ENCODE measurements around the gene NPAS2.

Gene NPAS2

GRCh38 chr2:100976061-100976460 lies 156.1 kb downstream of the NPAS2 start:
- DNase-seq = no peak

GRCh38 chr2:100976645-100977391 lies 156.9 kb downstream of the NPAS2 start:
- DNase-seq = no peak

- DNase-seq = no peak
Observed at GRCh38 chr2:100977511-100977910, 157.6 kb downstream of the NPAS2 start.

- no peak for DNase-seq
Observed at GRCh38 chr2:100978582-100979191, 158.7 kb downstream of the NPAS2 start.

GRCh38 chr2:100980046-100980445 lies 160.1 kb downstream of the NPAS2 start:
- DNase-seq = no peak

GRCh38 chr2:100981011-100981410 lies 161.1 kb downstream of the NPAS2 start:
- no peak for DNase-seq

- DNase-seq = no peak
Observed at GRCh38 chr2:100982431-100982861, 162.5 kb downstream of the NPAS2 start.

GRCh38 chr2:100983201-100983600 lies 163.3 kb downstream of the NPAS2 start:
- no peak for DNase-seq

GRCh38 chr2:100983684-100984310 lies 163.9 kb downstream of the NPAS2 start:
- no peak for DNase-seq

GRCh38 chr2:100984892-100985307 lies 165.0 kb downstream of the NPAS2 start:
- peak; percentile 48 for DNase-seq

GRCh38 chr2:100986157-100986556 lies 166.2 kb downstream of the NPAS2 start:
- no peak for DNase-seq

- DNase-seq = no peak
Observed at GRCh38 chr2:100987536-100987935, 167.6 kb downstream of the NPAS2 start.

- no peak for DNase-seq
Observed at GRCh38 chr2:100987974-100988373, 168.0 kb downstream of the NPAS2 start.

GRCh38 chr2:100988630-100989417 lies 168.9 kb downstream of the NPAS2 start:
- no peak for DNase-seq

GRCh38 chr2:100989666-100990065 lies 169.7 kb downstream of the NPAS2 start:
- DNase-seq = no peak

GRCh38 chr2:100990166-100990565 lies 170.2 kb downstream of the NPAS2 start:
- DNase-seq = no peak

GRCh38 chr2:100990650-100991403 lies 170.9 kb downstream of the NPAS2 start:
- no peak for DNase-seq

- DNase-seq = no peak
Observed at GRCh38 chr2:100991404-100991773, 171.4 kb downstream of the NPAS2 start.

GRCh38 chr2:100992262-100992661 lies 172.3 kb downstream of the NPAS2 start:
- DNase-seq = no peak

- DNase-seq = no peak
Observed at GRCh38 chr2:100993294-100993693, 173.4 kb downstream of the NPAS2 start.

GRCh38 chr2:100995309-100996075 lies 175.6 kb downstream of the NPAS2 start:
- no peak for DNase-seq
